ENCODE results near the gene NKX2-4. TPM values are rescaled to one million over a fixed set of nuclear protein-coding genes. Genes with fewer than 3 reads are reported as not detected.

Gene NKX2-4
- total and polyA plus RNA-seq, 2 of the 13 experiments (the other 11 are each of a cell fraction or from before 2014, with no cell fraction given): not detected

DNA sequence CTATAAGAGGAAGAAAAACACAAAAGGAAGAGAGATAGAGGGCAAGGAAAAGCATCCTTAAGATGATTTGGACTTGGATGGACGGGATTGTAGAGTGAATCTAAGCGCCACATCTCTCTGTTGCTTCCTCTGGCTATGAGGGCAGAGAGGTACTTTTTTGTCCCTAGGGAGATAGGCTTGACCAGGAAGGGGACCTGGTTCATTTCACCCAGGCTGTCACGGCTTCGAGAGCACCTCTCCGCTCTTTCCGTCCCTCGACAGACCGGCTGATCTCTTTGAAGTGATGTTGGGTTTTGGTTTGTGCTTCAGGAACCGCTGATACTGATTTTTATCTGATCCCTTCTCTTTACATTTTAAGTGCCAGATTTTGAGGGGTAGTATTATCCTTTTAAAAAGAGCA, 19.6 kb downstream of the NKX2-4 start (continued):
- TF ChIP-seq NFRKB (IDR thresholded peaks at IDR 0.05) (no peak), RBM22 (optimal IDR thresholded peaks at IDR 0.05; ENCODE audit: low read length) (peak; percentile 22)

DNA sequence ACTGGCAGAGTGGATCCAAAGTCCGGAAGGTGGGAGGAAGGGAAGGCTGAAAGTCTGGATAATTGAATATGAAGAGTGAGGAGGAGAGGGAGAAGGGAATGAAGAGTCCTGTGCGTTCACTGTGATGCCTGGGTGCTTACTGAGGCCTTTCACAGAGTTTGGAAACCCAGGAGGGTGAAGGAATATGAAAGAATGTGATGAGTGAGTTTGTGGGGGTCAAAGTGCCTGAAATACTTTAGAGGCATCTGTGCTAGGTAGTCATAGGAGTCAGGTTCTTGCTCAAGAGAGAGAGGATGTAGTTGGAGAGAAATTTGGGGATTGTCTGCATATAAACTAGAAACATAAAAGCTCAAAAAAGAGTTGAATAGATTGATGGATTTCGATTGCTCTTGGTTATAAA, 20.7 kb downstream of the NKX2-4 start:
- H4K20me1 ChIP-seq (ENCODE audit: insufficient read depth, low read length): no peaks in the 10 kb centered on the region; the same call in 1 of the 2 replicates
- no peak overlapping the region for H2AFZ ChIP-seq (ENCODE audit: low read length)
- no peak overlapping the region for H3K4me2 ChIP-seq (ENCODE audit: low read depth, low read length)
- peaks cover 15 to 33% of the 10 kb centered on the region in 2 experiments; a peak in 4 of 5 replicates for H3K36me3 ChIP-seq (replicated peaks in 1 of 2; ENCODE audit: control insufficient read depth in 1 of 2, insufficient read depth in 2 of 2, low read length in 2 of 2)
- H3K4me1 ChIP-seq (ENCODE audit: insufficient read depth, low read length): peaks cover 9% of the 10 kb centered on the region
- BruUV-seq (replicated peaks): no TSS peak
- H3K9ac ChIP-seq (ENCODE audit: insufficient read depth, low read depth, low read length): no peak overlapping the region
- H3K27me3 ChIP-seq (ENCODE audit: control insufficient read depth in 1 of 2, insufficient read depth in 2 of 2, low read length in 2 of 2): no peaks in the 10 kb centered on the region
- H3K27ac ChIP-seq (ENCODE audit: extremely low read length, insufficient read depth, low read length): no peak overlapping the region
- DNase-seq (ENCODE audit: low spot score) (no peak), ATAC-seq (peak; percentile 32; the same call in 1 of the 3 replicates), FAIRE-seq (no peak)
- H3K9me3 ChIP-seq (ENCODE audit: low read length): no peaks in the 10 kb centered on the region
- H3K4me3 ChIP-seq (replicated peaks in 1 of 3; ENCODE audit: insufficient read depth in 1 of 3, low read depth in 2 of 3, low read length in 3 of 3): no peak overlapping the region
- POLR2A ChIA-PET: no interaction called here
- CTCF ChIA-PET (ENCODE audit: low intra/inter-chr PET ratio, low total read pairs): no interaction called here
- WGBS (ENCODE audit: low lambda C conversion rate): 94% methylated on average over 3 of the region's 3 CpGs
- in situ Hi-C loops (cut with HindIII; ENCODE audit: extremely low pct_ligation_motif_present, low pct_unique_long_range_greater_than_20kb): no loop called here
- TF ChIP-seq HMGA1 (CRISPR knock-in tag; conservative IDR thresholded peaks at IDR 0.05): no peak
- no peak for TF ChIP-seq ZFX (CRISPR knock-in tag; IDR thresholded peaks at IDR 0.05; ENCODE audit: low read depth)
- no peak for TF ChIP-seq ZNF343 (CRISPR knock-in tag; IDR thresholded peaks at IDR 0.05)
- intact Hi-C loops (cut with micrococcal nuclease; ENCODE audit: unreplicated experiment): no loop called here
- peaks cover 35% of the 10 kb centered on the region for H3K79me2 ChIP-seq (ENCODE audit: insufficient read depth, low read length)

DNA sequence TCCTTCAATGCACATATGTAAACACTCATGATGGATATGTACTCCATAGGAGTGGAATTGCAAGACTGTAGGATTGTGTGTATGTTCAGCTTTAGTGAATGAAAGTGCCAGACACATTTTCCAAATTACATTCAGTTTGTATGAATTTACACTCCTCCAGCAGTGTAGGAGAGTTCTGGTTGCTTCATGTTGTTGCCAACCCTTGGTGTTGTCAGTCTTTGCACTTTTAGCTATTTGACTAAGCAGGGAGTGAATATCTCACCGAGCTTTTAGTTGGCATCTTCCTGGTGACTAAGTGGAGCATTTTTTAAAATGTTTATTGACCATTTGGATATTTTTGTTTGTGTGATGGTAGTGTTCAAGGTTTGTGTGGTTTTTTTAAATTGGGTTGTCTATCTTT, 23.9 kb downstream of the NKX2-4 start:
- 83% methylated on average over 1 of the region's 1 CpG for WGBS (ENCODE audit: low lambda C conversion rate)
- no peaks in the 10 kb centered on the region for H3K27me3 ChIP-seq (ENCODE audit: control insufficient read depth in 1 of 2, insufficient read depth in 2 of 2, low read length in 2 of 2)
- in situ Hi-C loops (cut with HindIII; ENCODE audit: extremely low pct_ligation_motif_present, low pct_unique_long_range_greater_than_20kb): no loop called here
- H3K4me2 ChIP-seq (ENCODE audit: low read depth, low read length): no peak overlapping the region
- DNase-seq (ENCODE audit: low spot score) (no peak), ATAC-seq (peak; percentile 33; the same call in 2 of the 3 replicates), FAIRE-seq (no peak)
- ChIA-PET POLR2A (no interaction called here), CTCF (ENCODE audit: low intra/inter-chr PET ratio, low total read pairs) (no interaction called here)
- peak; percentile 91 for TF ChIP-seq ZNF7 (CRISPR knock-in tag; IDR thresholded peaks at IDR 0.05)
- TF ChIP-seq POLR2AphosphoS5 (IDR thresholded peaks at IDR 0.05; ENCODE audit: low read depth, low read length): no peak
- peak; percentile 40 for TF ChIP-seq RBM22 (optimal IDR thresholded peaks at IDR 0.05; ENCODE audit: low read length)
- peaks cover 14 to 45% of the 10 kb centered on the region in 2 experiments; a peak in 4 of 5 replicates for H3K36me3 ChIP-seq (replicated peaks in 1 of 2; ENCODE audit: control insufficient read depth in 1 of 2, insufficient read depth in 2 of 2, low read length in 2 of 2)
- intact Hi-C loops (cut with micrococcal nuclease; ENCODE audit: unreplicated experiment): no loop called here
- no peaks in the 10 kb centered on the region; the same call in 1 of the 2 replicates for H4K20me1 ChIP-seq (ENCODE audit: insufficient read depth, low read length)
- peaks cover 34% of the 10 kb centered on the region for H3K79me2 ChIP-seq (ENCODE audit: insufficient read depth, low read length)
- BruUV-seq (replicated peaks): no TSS peak
- no peak overlapping the region for H3K9ac ChIP-seq (ENCODE audit: insufficient read depth, low read depth, low read length)
- H3K9me3 ChIP-seq (ENCODE audit: low read length): no peaks in the 10 kb centered on the region
- H3K27ac ChIP-seq (ENCODE audit: extremely low read length, insufficient read depth, low read length): no peak overlapping the region
- H2AFZ ChIP-seq (ENCODE audit: low read length): no peak overlapping the region
- H3K4me3 ChIP-seq (replicated peaks in 1 of 3; ENCODE audit: insufficient read depth in 1 of 3, low read depth in 2 of 3, low read length in 3 of 3): no peak overlapping the region
- H3K4me1 ChIP-seq (ENCODE audit: insufficient read depth, low read length): peaks cover 9% of the 10 kb centered on the region

Measured in HepG2 (cell line).